ENCODE measurements around the gene MMP2.
A peak's percentile ranks its signal among the peaks of the same experiment; 100 is the strongest.

Gene MMP2

DNA sequence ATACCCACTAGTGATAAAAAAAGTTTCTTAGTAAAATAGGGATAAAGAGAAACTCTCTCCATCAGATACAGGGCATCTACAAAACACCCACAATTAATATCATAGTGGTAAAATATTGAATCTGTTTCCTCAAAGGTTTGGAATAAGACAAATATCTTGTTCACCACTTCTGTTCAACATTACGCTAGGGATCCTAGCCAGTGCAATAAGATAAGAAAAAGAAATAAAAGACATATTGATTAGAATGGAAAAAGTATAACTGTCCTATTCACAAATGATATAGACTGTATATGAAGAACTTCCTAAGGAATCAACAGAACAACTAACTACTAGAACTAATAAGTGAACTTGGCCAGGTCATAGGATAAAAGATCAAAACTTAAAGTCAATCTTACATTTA is 42.8 kb downstream of the MMP2 start:
- no peak for DNase-seq

DNA sequence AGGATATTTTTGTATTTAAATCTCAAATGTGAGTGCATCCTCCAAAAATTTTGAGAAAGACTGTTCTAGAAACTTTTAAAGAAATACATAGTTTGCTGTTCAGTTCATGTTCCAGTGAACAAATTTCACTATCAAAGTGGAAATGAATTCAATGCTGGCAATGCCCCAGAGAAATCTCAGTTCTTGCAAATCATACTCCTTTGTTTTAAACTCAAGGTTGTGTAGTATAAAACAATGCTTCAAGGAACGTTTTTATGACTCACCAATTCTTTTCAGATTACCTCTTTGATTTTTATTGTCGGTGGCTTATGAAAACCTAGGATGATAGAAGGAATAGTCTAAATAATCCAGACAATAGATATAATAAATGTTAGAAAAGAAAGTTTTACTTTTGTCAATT is 47.4 kb downstream of the MMP2 start:
- DNase-seq: peak; percentile 28

DNA sequence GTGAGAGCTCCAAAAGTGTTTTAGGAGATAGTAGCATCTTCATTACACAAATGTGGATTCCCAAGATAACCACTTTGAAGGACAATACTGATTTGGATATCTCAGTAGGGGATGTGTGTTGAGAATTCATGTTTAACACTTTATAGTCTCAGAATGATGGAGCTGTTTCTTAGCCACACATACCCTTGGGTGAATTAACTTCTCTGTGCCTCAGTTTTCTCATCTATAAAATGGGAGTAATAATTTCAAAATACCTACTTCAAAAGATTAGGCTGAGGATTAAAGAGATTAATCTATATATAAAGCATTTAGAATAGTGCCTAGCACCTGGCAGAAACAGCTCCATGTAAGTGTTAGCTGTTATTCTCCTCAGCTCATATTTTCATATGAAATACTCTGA is 48.9 kb downstream of the MMP2 start:
- no peak for DNase-seq

DNA sequence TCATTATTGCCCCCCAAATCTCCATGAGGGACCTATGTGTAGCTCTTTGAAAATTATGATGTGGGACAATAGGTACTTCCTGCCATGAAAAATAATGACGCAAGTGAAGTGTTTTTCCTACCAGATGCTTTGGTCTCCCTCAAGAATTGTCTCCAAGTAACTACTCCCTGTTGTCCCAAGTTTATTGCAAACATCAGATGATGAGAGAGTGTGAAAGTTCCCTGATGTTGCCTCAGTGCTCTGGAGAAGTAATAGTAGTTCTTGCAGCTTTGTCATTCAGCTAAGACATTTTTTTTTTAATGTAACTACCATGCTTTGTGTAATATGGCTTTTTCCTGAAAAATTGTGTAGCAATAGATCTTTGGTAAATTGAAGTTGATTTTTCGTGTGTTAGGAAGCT is 50.0 kb downstream of the MMP2 start:
- DNase-seq: no peak

DNA sequence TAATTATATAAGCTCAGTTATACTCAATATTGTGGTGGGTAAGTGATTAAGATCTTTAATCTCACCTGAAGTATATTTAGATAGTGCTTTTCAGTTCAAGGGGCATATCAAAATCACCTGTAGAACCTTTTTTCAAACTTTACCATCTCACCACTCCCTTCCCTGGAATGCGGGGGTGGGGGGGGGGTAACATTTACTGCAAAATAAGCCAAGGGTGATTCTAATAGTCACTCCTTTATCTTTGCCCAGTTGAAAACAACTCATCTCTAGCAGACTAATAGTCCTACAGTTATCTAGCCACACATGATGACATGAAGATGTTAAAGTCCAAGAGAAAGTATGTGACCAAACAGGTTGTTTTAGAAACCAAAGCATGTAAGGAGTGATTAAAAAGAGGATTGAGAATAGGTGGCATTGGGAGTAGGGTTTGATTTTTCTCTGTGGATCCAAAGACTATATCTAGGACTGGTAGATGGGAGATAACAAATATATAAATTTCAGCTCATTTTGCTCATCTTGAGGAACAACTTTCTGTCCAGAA is 51.4 kb downstream of the MMP2 start:
- no peak for DNase-seq

DNA sequence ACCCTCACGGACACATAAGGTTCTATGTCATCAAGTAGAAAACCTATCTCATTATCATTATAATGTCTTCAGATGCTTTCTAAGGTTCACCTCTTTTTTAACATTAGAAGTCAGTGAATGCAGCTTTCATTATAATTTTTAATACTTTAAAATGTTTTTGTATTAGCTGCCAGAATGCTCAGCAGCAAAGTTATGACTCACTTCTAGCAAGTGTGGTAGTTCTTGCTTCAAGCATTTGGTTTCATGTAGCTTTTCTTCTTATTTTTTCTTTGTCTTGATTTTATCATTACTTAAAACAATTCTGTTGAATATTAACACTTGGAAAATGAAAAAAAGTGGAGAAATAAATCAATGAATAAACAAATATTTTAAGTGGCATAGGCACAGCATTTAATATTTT is 53.2 kb downstream of the MMP2 start:
- DNase-seq: no peak

DNA sequence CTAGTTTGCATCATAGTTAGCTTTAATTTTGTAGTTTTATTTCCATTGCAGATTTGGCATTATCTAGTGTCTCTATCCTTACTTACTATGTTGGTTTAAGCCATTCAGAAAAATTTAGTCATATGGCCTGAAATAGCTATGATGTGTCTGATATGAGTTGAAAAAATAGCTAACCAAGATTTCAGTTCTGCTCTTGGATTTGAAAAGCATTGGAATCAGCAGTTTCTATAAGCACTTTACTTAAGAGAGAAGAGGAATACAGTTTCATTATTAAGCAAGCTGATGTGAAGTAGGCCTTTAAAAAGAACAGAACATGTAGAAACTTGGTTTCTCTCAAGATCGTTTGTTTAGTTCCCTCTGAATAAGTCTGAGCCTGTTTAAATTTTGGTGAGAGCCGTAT is 55.8 kb downstream of the MMP2 start:
- DNase-seq: no peak

DNA sequence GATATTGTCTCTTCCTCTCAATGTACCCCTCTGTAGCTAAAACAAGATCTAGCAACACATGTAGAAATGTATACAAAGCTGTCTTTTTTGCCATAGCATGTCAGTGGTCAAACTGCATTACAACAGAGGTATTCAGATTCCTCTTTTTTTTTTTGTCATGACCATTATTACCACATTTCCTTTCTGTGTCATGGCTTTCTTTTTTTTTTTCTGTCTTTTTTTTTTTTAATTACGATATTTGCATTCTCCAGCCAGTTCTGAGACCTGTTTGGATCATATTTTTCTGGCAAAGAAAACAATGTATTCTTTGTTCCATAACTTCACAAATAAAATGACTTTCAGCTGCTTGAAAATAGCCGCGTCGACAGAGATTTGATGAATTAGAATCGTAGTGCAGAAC is 60.1 kb downstream of the MMP2 start:
- DNase-seq: peak; percentile 66

DNA sequence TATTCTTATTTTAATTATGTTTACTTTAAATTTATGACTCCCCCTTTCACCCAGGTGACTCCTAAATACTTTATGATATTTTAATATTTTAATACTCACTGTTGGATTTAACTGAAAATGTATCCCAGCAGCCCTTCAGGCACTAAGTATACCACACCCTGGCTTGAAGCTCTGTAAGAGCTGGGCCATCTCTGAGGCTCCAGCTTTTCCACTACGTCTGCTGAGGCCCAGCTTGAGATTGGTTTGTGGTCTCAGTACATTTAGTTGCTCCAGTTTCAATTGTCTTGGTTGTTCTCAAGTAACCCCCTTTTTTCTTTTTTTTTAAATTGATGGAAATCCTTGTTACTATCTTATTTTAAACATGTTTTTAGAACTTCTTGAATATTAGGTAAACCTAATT is 60.5 kb downstream of the MMP2 start:
- DNase-seq: no peak

DNA sequence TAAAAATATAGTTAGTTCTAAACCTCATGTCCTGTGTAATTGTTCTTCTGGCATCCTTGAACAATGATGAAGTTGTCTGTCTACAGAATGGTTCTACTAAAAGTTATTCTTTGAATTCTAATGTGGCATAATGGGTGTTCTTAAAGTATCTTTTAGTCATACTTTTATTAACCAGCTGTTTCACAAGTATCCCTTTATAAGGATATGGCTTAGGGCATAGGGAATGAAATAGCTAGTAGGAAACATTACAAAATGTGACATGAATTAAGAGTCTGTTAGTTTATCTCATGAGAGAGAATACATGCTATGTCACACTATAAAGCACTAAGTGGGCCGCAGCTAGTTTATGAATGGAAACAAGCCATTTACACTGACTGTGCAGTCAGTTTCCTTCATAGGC is 61.2 kb downstream of the MMP2 start:
- no peak for DNase-seq

DNA sequence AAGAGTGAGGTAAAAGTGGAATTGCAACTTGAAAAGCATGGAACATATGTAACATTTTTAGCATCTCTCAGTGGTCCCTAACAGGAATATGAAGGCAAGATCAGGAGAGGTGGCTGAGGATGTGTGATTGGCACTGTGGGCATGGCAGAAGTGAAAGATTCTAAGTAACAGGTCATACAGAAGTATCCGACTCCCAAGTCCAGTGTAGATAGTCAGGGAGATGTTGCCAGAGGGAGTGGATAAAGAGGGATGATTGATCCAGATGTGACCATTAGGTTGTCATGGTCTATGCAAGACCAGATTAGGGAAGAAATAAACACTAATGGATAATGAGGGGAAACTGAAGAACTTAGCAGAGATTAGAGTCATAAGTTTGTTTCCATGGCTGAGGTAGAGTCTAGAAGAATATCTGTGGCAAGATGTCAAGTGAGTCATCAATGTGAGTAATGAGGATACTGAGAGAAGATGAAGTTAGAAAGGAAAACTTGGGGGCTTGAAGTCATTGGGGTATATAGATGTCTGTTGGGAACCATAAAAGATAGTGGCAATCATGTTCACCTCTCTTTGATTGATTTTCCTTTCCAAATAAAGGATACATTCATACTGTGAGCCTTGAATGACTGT is 63.6 kb downstream of the MMP2 start:
- DNase-seq: peak; percentile 76

DNA sequence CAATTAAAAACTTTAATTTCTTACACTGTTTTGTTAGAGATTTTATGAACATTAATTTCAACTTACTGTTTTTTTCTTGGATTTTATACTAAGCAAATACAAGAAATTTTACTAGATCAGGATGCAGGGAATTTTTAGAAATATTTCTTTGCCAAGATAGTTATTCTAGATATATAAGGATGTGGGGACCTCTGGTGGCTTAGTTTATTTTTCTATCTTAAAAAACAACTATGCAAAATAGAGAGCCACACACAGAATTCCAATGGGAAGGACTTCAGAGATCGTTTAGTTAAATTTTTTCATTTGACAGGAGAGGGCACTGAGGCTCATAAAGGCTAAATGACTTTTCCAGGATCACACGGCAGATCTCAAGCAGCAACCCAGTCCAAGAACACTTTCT is 64.5 kb downstream of the MMP2 start:
- peak; percentile 32 for DNase-seq

DNA sequence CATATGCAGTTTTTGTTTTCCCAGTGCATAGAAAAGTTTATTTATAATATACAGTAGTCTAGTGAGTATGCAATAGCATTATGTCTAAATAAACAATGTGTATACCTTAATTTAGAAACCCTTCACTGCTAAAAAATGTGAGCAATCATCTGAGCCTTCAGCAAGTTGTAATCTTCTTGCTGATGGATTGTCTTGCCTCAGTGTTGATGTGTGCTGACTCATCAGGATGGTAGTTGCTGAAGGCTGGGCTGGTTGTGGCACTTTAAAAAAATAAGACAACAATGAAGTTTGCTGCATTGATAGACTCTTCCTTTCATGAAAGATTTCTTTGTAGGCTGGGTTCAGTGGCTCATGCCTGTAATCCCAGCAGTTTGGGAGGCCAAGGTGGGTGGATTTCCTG is 73.6 kb downstream of the MMP2 start:
- DNase-seq: peak; percentile 89

DNA sequence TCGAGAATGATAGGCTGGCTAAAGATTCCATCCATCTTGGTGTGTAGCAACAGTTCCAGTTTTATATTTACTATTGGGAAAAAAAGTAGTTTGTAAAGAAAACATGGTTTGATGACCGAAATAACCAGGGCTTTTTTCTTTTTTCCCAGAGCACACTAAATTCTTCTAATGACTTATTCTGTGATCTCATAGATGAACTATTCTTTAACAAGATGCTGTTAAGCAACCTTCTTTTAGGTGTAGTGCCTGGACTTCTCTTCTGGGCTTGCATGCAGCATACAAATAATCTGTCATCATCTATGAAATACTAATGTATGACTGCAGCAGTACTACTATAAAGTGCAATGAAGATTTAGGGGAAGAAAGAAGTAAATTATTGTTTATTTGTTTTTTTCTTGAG is 76.4 kb downstream of the MMP2 start:
- peak; percentile 37 for DNase-seq
